ENCODE measurements around the gene SESTD1. TPM values are rescaled to one million over a fixed set of nuclear protein-coding genes. Genes with fewer than 3 reads are reported as not detected.

Gene SESTD1, protein sequence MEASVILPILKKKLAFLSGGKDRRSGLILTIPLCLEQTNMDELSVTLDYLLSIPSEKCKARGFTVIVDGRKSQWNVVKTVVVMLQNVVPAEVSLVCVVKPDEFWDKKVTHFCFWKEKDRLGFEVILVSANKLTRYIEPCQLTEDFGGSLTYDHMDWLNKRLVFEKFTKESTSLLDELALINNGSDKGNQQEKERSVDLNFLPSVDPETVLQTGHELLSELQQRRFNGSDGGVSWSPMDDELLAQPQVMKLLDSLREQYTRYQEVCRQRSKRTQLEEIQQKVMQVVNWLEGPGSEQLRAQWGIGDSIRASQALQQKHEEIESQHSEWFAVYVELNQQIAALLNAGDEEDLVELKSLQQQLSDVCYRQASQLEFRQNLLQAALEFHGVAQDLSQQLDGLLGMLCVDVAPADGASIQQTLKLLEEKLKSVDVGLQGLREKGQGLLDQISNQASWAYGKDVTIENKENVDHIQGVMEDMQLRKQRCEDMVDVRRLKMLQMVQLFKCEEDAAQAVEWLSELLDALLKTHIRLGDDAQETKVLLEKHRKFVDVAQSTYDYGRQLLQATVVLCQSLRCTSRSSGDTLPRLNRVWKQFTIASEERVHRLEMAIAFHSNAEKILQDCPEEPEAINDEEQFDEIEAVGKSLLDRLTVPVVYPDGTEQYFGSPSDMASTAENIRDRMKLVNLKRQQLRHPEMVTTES
- 10 to 100 TPM; 61.3 to 92.3 (median 77.3) TPM for polyA plus RNA-seq (ENCODE audit: insufficient read length in 4 of 4)

DNA sequence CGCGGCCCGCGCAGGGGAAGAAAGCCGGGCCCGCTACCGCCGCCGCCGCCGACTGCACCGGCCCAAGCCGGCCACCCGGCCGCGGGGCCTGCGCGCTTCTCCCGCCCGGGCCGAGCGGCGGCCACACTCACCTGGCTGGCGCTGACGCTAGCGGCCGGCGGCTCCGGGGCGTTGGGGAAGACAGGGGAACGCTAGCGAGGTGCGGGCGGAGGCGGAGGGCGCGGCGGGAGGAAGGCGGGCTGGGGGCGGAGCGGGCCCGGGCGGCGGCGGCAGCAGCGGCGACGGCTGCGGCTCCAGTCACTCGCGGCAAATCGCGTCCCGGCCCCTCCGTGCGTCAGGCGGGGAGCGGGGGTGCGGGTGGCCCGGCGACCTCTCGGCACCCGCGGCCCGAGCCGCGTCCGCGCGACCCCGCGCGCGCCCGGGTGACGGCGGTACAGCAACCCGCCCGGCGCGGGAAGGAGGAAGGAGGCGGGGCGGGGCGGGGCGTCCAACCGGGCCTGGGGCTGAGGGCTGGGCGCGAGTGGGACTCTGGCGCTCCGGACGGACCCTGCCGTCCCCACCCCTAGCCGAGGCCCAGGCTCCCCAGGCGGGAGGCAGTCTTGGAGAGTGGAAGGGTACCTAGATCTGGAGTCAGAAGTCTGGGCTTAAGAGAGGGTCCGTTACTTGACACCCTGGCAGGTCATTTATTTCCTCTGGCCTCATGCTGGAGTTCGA lies at the start of gene SESTD1:
Gene SESTD1 (minus strand): TSS at position 465 of the 714 bp plus-strand sequence. CDS start 72,991 bp downstream, outside the sequence.
- DNase-seq (ENCODE audit: low read depth in 4 of 4, low spot score in 3 of 4): no peak

DNA sequence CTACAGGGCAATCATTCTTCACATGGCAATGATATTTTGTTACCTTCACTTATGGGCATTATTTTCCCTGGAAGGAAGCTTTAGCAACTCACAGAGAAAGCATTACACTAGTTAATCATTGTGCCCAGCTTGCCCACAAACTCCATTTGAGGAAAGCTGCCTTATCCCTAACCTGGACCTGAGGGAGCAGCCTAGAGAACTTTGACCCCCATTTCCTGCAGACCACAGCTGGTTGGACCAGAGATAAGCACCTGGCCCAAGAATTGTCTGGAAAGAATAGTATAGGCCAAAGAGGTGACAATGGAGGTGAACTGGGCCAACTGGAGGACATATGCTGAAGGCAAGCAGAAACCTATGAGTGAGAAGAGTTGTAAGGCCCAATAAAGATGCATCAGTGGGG lies 48.4 kb upstream of the SESTD1 start:
- no peak for DNase-seq (ENCODE audit: low read depth in 4 of 4, low spot score in 3 of 4)

DNA sequence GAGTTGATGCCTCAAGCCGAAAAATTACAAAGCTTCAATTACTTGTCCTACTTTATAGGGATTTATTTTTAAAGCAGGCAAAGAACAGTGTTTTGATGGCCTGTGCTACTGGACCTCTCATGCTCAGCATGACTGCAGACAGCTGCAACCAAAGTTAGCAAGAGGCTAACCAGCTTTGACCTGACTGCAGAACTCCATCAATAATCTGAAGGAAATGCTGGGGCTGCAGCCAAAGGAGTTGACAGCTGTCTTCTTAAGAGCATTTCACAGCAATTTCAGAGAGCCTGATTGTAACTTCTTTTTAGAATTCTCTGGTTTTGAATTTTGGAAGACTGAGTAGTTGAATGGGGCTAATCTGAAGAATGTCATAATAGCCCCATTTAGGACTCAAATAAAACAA lies 46.5 kb upstream of the SESTD1 start:
- peak in 3 of 4 donors; percentile 27 to 36 (median 29) for DNase-seq (ENCODE audit: low read depth in 4 of 4, low spot score in 3 of 4)

DNA sequence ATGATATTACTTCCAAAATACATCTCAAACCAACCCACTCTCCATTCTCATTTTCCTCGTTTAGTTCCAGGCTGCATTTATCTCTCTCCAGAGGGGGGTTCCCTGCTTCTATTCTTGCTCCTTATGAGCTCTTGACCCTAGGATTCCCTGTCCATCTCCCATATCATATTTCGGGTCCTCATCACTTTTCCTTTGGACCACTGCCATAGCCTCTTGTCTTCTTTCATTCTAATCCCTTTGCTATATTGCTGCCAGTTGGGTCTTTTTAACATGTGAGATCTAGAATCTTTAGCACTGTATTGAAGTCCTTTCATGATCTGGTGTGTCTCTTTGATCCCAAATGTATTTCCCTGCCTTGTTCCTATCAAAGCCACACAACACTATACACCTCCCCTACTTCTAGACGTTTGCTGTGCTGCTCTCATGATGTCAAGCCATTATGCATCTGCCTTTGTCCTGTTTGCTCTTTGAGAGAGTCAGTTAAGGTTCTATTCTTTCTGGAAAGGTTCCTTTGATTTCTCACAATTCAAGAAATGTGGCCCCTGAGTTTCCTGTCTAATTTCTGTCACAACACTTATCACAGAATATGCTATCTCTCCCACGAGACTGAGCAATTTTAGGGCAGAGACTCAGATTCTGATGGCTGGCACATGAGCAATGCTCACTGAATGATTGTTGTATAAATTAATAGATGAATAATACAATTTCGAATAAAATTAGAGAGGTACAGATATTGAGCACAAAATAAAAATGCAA lies 43.2 kb upstream of the SESTD1 start:
- no peak for DNase-seq (ENCODE audit: low read depth in 4 of 4, low spot score in 3 of 4)

DNA sequence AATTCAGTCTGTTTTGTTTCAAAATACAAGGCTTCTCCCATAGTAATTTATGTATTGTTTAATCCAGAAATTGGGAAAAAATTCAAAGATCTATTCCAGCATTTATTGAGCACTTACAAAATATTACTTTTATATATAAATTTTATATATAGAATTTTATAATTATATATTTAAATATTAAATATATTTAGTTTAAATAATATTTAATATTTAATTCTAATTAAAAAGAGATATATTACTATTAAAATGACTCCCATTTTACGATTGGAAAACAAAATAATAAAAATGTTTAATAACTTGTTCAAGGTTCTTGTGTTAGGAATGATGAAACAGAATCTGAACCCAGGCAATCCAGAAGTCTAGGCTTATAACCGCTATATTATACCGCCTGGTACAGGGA lies 40.5 kb upstream of the SESTD1 start:
- no peak for DNase-seq (ENCODE audit: low read depth in 4 of 4, low spot score in 3 of 4)

DNA sequence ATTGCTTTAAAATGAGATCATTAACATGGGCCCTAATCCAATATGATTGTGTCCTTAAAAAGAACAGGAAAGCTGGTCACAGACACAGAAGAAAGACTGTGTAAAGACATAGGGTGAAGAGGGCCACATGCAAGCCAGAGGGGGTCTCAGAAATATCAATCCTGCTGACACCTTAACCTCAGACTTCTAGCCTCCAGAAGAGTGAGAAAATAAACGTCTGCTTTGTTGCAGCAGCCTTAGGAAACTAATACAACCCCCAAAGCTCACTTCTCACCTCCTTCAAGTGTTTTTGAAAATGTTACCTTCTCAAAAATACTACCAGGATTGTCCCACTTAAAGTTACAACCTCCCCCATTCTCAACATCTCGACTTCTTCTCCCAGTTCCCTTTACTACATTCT lies 39.8 kb upstream of the SESTD1 start:
- no peak for DNase-seq (ENCODE audit: low read depth in 4 of 4, low spot score in 3 of 4)

DNA sequence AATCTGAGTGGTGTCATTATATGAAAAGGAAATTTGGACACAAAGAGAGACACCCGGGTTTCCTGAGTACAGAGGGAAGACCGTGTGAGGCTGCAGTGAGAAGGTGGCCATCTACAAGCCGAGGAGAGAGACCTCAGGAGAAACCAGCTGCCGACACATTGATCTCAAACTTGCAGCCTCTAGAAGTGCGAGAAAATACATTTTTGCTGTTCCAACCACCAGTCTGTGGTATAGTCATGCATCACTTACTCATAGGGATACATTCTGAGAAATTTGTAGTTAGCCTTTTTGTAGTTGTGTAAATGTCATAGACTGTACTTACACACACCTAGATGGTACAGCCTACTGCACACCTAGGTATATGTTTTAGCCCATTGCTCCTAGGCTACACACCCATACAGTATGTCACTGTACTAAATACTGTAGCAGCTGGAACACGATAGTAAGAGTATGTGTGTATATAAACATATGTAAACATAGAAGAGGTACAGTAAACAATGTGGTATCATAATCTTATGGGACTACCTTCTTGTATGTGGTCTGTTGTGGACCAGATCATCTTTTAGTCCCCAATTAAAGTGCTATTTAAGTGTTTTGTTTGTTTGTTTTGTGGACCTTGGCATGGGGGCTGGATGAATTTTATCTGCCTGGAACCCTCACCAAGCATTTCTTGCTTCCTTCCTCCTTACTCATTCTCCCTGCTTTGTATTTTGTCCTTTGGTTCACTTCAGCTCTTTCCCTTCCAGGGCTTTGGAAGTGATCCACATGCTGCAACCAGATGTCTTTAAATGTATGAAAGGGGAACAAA lies 38.3 kb upstream of the SESTD1 start:
- DNase-seq (ENCODE audit: low read depth in 4 of 4, low spot score in 3 of 4): no peak

DNA sequence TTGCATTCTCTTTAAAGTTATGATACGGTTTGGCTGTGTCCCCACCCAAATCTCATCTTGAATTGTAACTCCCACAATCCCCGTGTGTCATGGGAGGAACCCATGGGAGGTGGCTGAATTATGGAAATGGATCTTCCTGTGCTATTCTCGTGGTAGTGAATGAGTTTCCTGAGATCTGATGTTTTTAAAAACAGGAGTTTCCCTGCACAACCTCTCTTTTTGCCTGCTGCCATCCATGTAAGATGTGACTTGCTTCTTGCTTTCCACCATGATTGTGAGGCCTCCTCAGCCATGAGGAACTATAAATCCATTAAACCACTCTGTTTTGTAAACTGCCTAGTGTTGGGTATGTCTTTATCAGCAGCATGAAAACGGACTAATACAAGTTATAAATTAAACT lies 37.5 kb upstream of the SESTD1 start:
- no peak for DNase-seq (ENCODE audit: low read depth in 4 of 4, low spot score in 3 of 4)

DNA sequence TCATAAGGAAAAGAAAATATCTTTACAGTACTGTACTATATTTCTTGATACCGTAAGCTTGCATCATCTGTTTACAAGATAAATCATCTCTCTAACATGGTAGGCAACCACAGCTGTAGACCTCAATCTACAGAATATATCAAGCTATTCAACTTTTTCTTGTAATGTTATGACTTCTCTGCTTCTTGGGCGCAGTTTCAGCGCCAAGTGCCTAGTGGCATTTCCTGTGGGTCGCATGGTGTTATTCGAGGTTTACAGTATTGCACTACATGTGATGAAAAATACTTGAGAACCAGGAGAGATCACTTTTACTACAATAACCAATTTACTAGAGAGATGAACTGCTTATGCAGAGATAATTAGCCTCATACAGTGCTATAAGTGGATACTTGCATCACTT lies 34.0 kb upstream of the SESTD1 start:
- DNase-seq (ENCODE audit: low read depth in 4 of 4, low spot score in 3 of 4): no peak

DNA sequence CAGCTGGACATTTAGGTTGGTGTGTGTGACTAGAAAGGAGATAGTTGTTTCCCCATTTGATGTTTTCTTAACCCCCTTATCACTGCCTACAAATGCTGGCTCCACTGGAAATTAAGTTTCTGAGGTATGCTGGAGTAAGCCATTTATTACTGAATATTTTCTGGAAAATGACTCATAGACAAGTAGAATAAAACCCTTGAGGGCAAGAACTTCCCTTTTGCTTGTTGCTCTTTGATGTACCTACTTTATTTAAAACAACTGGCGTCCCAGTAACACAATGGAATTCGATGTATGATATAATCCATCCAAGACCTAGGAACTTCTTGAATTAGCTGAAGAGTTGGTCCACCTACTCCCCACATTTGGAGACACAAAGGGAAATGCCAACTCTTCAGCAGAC lies 33.3 kb upstream of the SESTD1 start:
- no peak for DNase-seq (ENCODE audit: low read depth in 4 of 4, low spot score in 3 of 4)

DNA sequence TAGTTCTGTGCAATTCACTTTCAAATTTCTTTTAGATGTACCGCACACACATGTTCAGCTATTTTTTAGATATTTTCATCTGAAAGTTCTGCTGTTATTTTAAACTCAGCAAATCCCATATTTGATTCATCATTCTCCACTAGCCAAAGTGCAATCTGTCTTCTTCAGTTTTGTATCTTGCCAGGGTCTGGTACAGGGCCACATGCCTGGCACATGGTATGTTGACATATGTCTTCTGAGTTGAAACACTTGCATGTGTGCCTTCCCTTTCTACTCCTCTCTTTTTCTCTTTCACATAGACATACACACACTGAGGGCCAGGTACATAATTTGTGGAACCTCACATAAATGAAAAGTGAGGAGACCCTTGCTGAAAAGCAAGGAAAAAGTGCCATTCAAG lies 25.7 kb upstream of the SESTD1 start:
- no peak for DNase-seq (ENCODE audit: low read depth in 4 of 4, low spot score in 3 of 4)

DNA sequence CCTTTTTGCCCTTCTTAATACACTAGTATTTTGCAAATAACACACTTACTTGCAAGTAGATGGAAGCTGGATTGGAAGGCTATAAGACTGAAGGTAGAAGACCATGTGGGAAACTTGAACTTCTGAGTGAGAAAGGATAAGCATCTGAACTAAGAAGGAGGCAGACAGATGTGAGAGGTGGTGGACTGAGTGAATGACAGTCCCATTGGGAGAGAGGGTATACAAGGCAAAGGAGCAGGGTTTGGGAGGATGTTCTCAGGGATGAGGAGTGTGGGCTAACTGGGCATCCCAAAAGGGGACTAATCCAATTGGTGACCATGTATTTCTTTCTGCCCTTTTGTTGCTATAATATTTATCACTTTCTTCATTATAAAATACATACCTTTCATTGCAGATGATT lies 20.4 kb upstream of the SESTD1 start:
- DNase-seq (ENCODE audit: low read depth in 4 of 4, low spot score in 3 of 4): no peak

DNA sequence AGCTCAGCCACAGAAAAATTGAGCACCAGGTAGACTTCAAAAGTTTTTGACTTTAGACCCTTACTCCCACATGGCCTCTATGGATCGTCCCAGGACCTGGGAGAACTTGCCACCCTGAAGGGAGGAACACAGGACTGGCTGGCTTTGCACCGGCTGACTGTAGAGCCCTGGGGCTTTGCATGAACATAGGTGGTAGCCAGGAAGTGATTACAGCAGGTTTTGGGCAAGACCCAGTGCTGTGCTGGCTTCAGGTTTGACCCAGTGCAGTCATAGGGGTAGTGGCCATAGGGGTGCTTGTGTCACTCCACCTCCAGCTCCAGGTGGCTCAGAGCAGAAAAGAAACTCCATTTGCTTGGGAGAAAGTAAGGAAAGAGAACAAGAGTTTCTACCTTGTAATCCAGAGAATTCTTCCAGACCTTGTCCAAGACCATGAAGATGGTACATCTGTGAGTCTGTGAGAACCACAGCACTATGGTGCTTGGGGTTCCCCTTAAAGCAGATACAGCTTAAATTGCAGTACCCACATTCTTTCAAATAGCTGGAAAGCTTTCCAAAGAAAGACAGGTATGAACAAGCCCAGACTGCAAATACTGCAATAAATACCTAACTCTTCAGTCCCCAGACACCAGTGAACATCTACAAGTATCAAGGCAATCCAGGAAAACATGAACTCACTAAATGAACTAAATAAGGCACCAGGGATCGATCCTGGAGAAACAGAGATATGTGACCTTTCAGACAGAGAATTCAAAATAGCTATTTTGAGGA lies 13.0 kb upstream of the SESTD1 start:
- DNase-seq (ENCODE audit: low read depth in 4 of 4, low spot score in 3 of 4): no peak

DNA sequence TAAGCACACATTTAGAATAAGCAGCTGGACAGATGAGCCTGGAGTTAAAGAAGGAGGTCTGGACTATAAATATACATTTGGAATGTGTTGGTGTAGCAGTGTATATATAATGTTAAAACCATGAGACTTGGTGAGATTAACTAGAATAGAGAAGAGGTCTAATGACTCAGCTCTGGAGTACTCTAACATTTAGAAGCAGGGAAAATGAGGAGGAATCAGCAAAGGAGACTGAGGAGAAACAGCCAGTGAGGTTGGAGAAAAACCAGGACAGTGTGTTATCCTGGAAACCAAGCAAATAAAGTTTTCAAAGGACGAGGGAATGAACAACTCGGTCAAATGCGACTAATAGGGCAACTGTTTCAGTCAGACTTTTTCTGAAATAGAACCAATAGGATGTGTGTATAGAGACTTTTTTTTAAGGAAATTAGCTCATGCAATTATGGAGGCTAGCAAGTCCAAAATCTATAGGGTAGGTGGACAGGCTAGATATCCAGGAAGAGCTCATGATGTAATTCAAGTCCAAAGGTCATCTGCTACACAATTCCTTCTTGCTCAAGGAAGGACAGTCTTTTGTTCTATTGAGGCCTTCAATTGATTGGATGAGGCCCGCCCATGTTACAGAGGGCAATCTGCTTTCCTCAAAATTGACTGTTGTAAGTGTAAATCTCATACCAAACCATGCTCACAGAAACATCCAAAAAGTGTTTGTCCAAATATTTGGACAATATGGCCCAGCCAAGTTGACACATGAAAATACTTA lies 10.8 kb upstream of the SESTD1 start:
- no peak for DNase-seq (ENCODE audit: low read depth in 4 of 4, low spot score in 3 of 4)

DNA sequence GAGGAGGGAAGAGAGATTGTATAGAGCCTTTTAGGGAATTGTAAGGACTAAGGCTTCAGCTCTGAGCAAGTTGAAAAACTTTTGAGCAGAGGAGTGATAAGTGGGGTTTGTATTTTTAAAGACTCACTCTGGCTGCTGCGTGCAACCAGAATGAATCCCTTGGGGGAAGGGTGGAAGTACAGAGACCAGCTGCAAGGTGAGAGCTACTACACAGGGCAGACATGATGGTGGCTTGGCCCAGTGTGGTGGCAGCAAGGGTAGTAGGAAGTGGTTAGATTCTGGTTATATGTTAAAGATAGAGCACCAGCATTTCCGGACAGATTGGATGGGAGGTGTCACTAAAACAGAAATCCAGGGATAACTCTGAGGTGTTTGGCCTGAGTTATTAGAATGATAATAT lies 10.1 kb upstream of the SESTD1 start:
- DNase-seq (ENCODE audit: low read depth in 4 of 4, low spot score in 3 of 4): no peak

DNA sequence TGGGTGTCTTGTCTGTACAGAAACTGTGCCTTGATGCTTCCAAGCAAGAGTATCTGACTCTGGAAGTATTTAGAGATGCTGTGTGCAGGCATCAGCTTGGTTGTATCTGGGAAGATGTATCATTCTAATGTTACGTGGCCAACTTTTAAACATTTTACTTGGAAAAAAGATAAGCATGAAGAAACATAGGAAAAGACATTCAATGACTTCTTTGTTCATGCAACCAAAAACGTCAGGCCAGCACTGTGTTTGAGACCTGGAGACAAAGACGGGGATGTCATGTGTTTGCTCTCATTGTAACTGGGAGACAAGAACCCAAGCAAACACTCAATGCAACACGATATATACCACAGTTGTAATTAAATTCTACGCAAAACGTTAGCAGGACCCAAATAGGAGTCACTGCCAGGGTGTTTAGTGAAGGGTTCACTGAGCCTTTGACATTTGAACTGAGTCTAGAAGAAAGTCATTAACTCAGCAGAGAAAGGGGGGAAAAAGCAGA lies 8.9 kb upstream of the SESTD1 start:
- no peak for DNase-seq (ENCODE audit: low read depth in 4 of 4, low spot score in 3 of 4)

DNA sequence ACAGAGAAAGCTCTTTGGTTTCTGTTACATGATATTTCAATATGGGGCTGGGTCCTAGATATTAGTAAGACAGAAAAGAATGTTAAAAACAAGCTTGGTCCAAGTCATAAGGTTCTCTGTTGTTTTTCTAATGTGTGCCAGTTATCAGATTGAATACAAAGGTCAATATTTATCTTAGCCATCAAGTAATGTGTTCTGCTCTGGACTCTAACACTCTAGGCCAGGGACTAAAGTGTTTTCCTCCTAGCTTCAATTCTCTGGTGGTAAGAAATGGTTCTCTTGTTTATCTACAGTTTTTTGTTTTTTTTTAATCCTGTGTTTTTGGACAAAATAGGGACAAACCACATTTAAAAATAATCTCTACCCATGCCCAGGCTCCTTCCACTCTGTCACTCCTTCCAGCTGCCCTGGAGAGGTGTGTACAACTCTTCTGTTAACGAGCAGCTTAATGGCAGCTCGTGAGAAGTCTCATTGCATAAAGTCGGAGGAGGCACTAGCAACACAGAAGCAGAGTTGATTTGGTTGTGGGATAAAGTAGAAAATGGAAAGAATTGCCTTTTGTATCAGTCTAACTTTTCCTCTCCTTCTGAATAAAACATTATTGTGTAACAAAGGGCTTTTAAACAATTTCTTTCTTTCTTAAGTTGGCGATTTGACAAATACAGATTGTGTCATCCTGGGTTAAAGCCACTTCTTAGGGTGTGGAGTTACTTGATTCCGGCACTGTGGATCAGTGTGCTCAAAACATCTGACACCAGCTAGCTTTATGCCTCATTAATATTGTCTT lies 8.0 kb upstream of the SESTD1 start:
- no peak for DNase-seq (ENCODE audit: low read depth in 4 of 4, low spot score in 3 of 4)
